ENCODE measurements around the gene TAS1R3.

The TAS1R3 gene

GRCh38 chr1:1340791-1341548 lies 9.9 kb downstream of the TAS1R3 start:
- DNase-seq = no peak

DNA sequence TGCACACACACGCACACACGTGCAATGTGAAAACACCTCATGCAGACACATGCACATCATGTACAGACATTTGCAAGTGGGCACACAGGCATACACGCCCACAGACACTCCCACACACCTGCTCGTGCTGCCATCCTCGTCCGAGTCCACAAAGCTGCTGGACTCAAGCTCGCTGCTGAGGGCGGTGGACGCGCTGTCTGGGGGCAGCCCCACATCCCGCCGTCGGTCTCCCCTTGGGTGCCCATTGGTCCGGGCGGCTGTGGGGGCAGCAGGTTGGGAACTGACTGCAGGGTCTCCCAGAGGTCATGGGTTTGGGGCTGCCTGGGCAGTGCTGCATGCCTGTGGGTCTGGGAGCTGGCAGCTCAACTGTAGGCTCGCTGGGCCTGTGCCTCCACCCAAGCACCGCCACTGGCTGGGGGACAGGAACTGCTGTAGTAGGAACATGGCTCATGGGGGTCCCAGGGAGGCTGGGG lies 10.5 kb downstream of the TAS1R3 start:
- no peak for DNase-seq

DNA sequence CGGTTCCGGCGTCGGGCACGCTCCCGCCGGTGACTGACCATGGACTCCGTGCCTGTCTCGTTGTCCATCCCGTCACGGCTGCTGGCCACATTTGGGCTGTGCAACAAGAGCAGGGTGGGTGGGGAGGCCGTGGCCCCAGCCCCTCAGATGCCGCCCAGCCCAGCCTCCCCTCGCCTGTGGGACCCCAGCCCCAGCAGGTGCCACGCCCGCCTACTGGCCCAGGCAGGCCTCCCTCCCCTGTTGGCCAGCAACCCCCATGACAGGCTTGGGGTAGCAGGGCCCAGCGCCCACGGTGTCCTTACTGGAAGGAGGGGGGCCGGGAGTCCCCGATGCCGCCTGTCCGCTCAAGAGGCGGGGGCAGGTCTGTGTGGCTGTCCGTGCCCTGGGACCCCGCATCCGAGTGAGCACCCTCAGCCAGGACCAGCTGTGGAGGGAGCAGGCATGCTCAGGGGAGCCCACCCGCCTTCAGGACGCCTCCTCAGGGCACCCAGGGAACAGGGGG lies 11.0 kb downstream of the TAS1R3 start:
- no peak for DNase-seq

GRCh38 chr1:1342584-1343115 lies 11.6 kb downstream of the TAS1R3 start:
- no peak for DNase-seq

- no peak for DNase-seq
Observed at GRCh38 chr1:1343811-1344421, 12.8 kb downstream of the TAS1R3 start.

GRCh38 chr1:1344655-1345361 lies 13.7 kb downstream of the TAS1R3 start:
- DNase-seq = no peak

GRCh38 chr1:1345384-1345783 lies 14.3 kb downstream of the TAS1R3 start:
- no peak for DNase-seq

- no peak for DNase-seq
Observed at GRCh38 chr1:1345860-1346500, 14.9 kb downstream of the TAS1R3 start.

DNA sequence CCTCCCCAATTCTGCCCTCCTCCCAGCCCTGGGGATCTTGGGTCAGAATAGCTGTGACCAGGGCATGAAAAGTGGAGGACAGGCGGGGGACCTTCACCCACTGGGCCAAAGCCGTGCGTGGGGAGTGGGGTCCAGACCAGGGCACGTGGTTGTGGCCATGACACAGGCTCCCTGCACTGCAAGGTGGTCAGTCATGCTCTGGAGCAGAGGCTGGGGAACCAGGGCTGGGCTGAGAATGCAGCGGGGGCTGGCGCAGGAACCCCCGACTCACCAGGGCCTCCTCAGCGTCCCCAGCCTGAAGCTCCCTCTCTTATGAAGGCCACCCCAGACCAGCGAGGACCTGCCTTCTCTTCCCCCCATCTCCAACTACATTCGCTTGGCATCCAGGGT lies 15.4 kb downstream of the TAS1R3 start:
- no peak for DNase-seq

GRCh38 chr1:1347026-1347595 lies 16.0 kb downstream of the TAS1R3 start:
- DNase-seq = no peak

DNA sequence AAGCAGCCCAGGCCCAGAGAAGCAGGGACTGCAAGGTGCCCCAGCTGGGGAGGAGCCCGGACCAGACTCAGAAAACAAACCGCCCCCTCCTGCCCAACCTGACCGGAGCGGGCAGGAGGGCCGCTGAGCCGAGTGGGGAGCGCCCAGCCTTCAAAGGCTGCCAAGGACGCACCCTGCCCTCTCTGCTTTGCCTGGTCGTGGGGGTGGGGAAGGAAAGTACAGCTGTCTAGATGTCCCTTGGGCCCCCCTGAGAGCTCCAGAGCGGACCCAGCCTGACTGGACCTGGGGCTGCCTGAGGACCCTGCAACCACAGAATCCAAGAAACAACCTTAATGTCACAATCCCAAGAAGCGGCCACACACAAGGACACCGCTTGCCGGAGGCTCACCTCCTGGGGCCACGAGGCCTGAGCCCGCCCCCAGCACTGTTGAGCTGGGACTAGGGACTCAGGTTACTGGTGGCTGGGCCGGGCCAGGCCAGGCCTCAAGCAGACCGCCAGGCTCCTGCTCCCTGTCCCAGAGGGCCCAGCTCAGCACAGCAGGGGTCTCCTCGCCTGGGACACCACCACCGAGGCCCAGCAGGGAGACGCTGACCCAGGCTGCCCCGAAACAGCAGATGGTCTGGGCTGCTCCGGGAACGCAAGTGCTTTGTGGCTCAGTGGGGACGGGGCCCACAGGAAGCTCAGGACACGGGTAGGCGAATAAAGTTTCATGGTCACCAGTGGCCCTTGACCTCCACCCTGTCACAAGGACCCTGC lies 16.8 kb downstream of the TAS1R3 start:
- DNase-seq = no peak

GRCh38 chr1:1348420-1349255 lies 17.6 kb downstream of the TAS1R3 start:
- peak; percentile 43 for DNase-seq

- DNase-seq = peak; percentile 59
Observed at GRCh38 chr1:1349256-1350012, 18.4 kb downstream of the TAS1R3 start, which contains the start of gene DVL1. Gene DVL1 (minus strand): TSS chr1:1349418. CDS start chr1:1349065, 353 bp downstream.

DNA sequence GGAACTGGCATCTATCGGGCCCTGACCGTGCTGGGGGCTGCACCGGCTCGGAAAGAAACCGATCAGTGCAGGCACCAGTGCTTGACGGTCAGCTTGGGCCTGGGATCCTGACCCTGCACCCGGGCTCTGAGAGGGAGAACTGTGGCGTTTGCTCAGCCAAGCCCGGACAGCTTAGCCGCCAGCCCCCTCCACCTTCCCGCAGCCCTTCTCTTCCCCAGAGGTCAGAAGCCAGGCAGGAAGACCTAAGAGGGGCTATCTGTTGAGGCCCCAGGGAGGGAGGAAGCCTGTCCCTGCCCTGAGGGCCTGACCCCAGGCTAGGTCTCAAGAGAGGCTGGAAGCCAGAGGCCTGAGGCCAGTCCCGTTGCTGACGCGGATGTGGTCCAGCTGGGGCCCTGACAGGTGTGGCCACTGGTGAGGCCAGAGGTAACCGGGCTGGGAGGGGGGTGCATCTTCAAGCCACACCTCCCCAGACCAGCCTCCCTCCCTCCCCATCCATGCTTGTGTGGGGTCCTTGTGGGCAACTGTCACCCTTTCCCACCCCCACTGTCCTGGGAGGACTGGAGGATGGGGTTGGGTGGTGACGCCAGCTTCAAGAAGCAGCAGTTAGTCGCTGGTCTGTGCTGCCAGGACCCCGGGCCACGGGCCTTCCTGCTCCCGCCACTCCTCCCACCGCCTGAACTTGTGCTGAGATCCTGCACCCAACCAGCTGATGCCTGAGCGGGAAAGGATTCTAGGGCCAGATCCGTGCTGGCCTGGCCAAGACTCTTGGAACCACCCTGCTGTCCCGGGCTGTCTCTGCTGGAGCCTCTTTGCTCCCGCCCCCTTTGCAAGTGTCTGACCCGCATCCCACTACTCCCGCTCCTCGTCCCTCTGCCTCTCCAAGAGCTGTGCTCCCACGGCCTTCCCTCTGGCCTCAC lies 20.7 kb downstream of the TAS1R3 start:
- no peak for DNase-seq

GRCh38 chr1:1352786-1353388 lies 21.8 kb downstream of the TAS1R3 start:
- DNase-seq = no peak

DNA sequence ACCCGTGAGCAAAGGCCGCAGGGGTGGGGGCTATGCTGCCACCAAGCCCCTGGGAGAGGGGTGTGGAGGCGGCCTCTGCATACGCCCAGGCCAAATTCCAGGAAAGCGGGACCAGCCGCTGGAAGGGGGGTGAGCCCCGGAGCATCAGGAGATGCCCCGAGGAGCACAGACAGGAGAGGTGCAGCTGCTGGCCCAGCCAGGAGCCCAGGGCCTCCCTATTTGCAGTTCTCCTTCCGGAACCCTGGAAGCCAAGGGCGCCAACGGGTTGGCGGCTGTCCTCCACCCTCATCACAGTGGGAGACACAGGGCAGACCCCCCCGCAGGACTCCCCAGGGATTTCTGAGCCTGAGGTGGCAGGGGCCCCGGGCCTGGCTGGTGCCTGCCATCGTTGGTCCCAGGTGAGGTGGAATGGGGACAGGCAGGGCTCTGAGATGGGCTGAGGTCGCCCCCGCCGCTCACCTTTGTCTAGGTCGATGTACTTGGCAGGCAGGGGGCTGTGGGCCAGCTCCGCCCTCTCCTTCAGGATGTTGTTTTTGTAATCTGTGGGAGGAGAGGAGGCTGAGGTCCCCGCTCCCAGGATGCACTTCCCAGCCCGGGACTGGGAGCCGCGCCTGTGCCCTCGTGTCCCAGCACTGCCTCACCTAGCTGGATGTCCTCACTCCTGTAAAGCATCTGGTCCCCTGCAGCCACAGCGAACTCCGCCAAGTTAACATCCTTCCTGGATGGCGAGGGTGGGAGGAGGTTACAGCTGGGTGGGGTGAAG lies 22.5 kb downstream of the TAS1R3 start:
- no peak for DNase-seq

Data from NCI-H146 (cell line).